GM12878 (cell line): ENCODE data around the gene UBAP1L. TPM values are rescaled to one million over a fixed set of nuclear protein-coding genes. Genes with fewer than 3 reads are reported as not detected.

ENCODE experiments used
- ATAC-seq: fragments of 200-7000 bp; cut with Tn5 transposase; 3 replicates; pipeline ENCODE4 v1.9.1; 2020; ENCODE audit warnings: mild to moderate bottlenecking, moderate library complexity
- BruUV-seq: library from RNA; stranded (reverse); fragments of 400-500 nt; replicated peaks from 2 replicates; lab custom pipeline; 2021; lab: Mats Ljungman, UMichigan
- CTCF ChIA-PET: fragments of 300-600 bp; sonication (Branson Sonifier 250); formaldehyde crosslinking; extraction: SDS; loops from one replicate; lab custom pipeline; 2021; ENCODE audit warnings: inconsistent platforms; lab: Yijun Ruan, JAX
- POLR2A ChIA-PET: fragments of 350-600 bp; formaldehyde crosslinking; extraction: SDS; loops from one replicate; lab custom pipeline; 2021; ENCODE audit warnings: inconsistent platforms; lab: Charles Lee
- RAD21 ChIA-PET: fragments of 300-600 bp; sonication (Branson Sonifier 250); formaldehyde crosslinking; loops from one replicate; lab custom pipeline; 2023; ENCODE audit warnings: antibody characterized with exemption; ENCODE audit not compliant: unreplicated experiment; lab: Charles Lee
- SMC1A ChIA-PET: fragments of 300-600 bp; sonication (Branson Sonifier 250); formaldehyde crosslinking; loops from one replicate; lab custom pipeline; 2023; ENCODE audit not compliant: unreplicated experiment, uncharacterized antibody; lab: Charles Lee
- DNase-seq: peaks from one replicate; pipeline ENCODE4 v3.0.0-alpha.2; 2011; ENCODE audit warnings: low read depth, low spot score
- FAIRE-seq: peaks from 3 replicates; lab custom pipeline; 2011; peaks lifted over from hg19 to GRCh38; lab: Jason Lieb, UNC
- H2AFZ ChIP-seq: 2 replicates; pipeline ENCODE4 v1.6.0; 2011; ENCODE audit warnings: low read depth, low read length, control low read depth; ENCODE audit not compliant: control insufficient read depth
- H3K27ac ChIP-seq: 2 replicates; pipeline ENCODE4 v1.5.1; 2011; ENCODE audit warnings: control low read depth; ENCODE audit not compliant: control insufficient read depth, insufficient read depth
- H3K27me3 ChIP-seq, 2 experiments: replicated peaks in 1 of 2; 2 replicates each; pipeline versions ENCODE4 v1.6.0 to v1.6.1; 2011; ENCODE audit warnings: low read length in 1 of 2; ENCODE audit not compliant: control insufficient read depth in 2 of 2, insufficient read depth in 2 of 2
- H3K36me3 ChIP-seq, 2 experiments: 2 replicates each; pipeline ENCODE4 v1.5.1; 2011; ENCODE audit warnings: low read length in 1 of 2; ENCODE audit not compliant: control insufficient read depth in 2 of 2, insufficient read depth in 2 of 2
- H3K4me1 ChIP-seq: 2 replicates; pipeline ENCODE4 v1.6.1; 2011; ENCODE audit warnings: mild to moderate bottlenecking, low read length, moderate library complexity, mixed read lengths; ENCODE audit not compliant: control insufficient read depth, insufficient read depth
- H3K4me2 ChIP-seq: 2 replicates; pipeline ENCODE4 v1.6.0; 2011; ENCODE audit warnings: control low read depth; ENCODE audit not compliant: control insufficient read depth, insufficient read depth
- H3K4me3 ChIP-seq: fragments of 200-600 bp; sonication (generic); 2 replicates; pipeline ENCODE4 v1.5.1; 2016
- H3K79me2 ChIP-seq: 2 replicates; pipeline ENCODE4 v1.6.0; 2011; ENCODE audit warnings: low read length; ENCODE audit not compliant: control insufficient read depth, insufficient read depth
- H3K9ac ChIP-seq: 2 replicates; pipeline ENCODE4 v1.8.0; 2011; ENCODE audit warnings: low read length, control low read depth, mixed read lengths; ENCODE audit not compliant: control insufficient read depth, insufficient read depth
- H3K9me3 ChIP-seq: replicated peaks from 3 replicates; pipeline ENCODE4 v1.5.1; 2011; ENCODE audit warnings: mild to moderate bottlenecking, low read length; ENCODE audit not compliant: control insufficient read depth, insufficient read depth
- H4K20me1 ChIP-seq: 2 replicates; pipeline ENCODE4 v1.6.0; 2011; ENCODE audit not compliant: control insufficient read depth, insufficient read depth
- BCLAF1 ChIP-seq: fragments of 450-650 bp; IDR thresholded peaks from 2 replicates; pipeline ENCODE4 v1.6.1; 2017; ENCODE audit warnings: antibody characterized with exemption, mild to moderate bottlenecking, moderate library complexity
- CBX3 ChIP-seq: fragments of 200-600 bp; sonication (generic); IDR thresholded peaks from 2 replicates; pipeline ENCODE4 v1.6.1; 2016; ENCODE audit warnings: low read depth, borderline replicate concordance
- CHD4 ChIP-seq: fragments of 200-600 bp; sonication (generic); IDR thresholded peaks from 2 replicates; pipeline ENCODE4 v1.6.1; 2016; ENCODE audit warnings: mild to moderate bottlenecking
- EED ChIP-seq: sonication (generic); IDR thresholded peaks from 2 replicates; pipeline ENCODE4 v1.6.1; 2016; ENCODE audit warnings: antibody characterized with exemption, low read depth
- FOS ChIP-seq: IDR thresholded peaks from 3 replicates; pipeline ENCODE4 v1.6.1; 2011; ENCODE audit warnings: borderline replicate concordance; ENCODE audit not compliant: insufficient read length; ENCODE audit errors: extremely low read depth
- JUND ChIP-seq: IDR thresholded peaks from 2 replicates; pipeline ENCODE4 v1.6.1; 2012; ENCODE audit warnings: low read depth, mild to moderate bottlenecking, low read length, improper control_type of control experiment, moderate library complexity
- KAT2A ChIP-seq: conservative IDR thresholded peaks from 2 replicates; pipeline ENCODE4 v1.6.1; 2011; ENCODE audit warnings: low read depth, low read length; ENCODE audit not compliant: control insufficient read depth
- MEF2A ChIP-seq: IDR thresholded peaks from 2 replicates; pipeline ENCODE4 v1.6.1; 2011; ENCODE audit warnings: low read depth, mild to moderate bottlenecking, low read length, moderate library complexity; ENCODE audit not compliant: insufficient read depth
- PAX8 ChIP-seq: fragments of 450-650 bp; IDR thresholded peaks from 2 replicates; pipeline ENCODE4 v1.6.1; 2017; ENCODE audit warnings: mild to moderate bottlenecking, moderate library complexity
- PML ChIP-seq: IDR thresholded peaks from 2 replicates; pipeline ENCODE4 v1.6.1; 2012; ENCODE audit warnings: low read length, inconsistent platforms
- POLR2AphosphoS2 ChIP-seq: IDR thresholded peaks from 2 replicates; pipeline ENCODE4 v1.6.1; 2011; ENCODE audit warnings: low read depth, mild to moderate bottlenecking, low read length, improper control_type of control experiment, moderate library complexity
- RAD21 ChIP-seq: IDR thresholded peaks from 2 replicates; pipeline ENCODE4 v1.6.1; 2011; ENCODE audit warnings: mild to moderate bottlenecking, low read depth, low read length, moderate library complexity; ENCODE audit not compliant: insufficient read depth
- RELA ChIP-seq: fragments of 450-650 bp; IDR thresholded peaks from 2 replicates; pipeline ENCODE4 v1.8.0; 2014; ENCODE audit warnings: borderline replicate concordance; ENCODE audit not compliant: partially characterized antibody
- RUNX3 ChIP-seq: IDR thresholded peaks from 2 replicates; pipeline ENCODE4 v1.6.1; 2012; ENCODE audit warnings: low read length, inconsistent platforms
- SMC3 ChIP-seq: IDR thresholded peaks from 2 replicates; pipeline ENCODE4 v1.6.1; 2011; ENCODE audit warnings: low read length, improper control_type of control experiment, borderline replicate concordance
- SREBF1 ChIP-seq: IDR thresholded peaks from 2 replicates; pipeline ENCODE4 v1.6.1; 2012; ENCODE audit warnings: mild to moderate bottlenecking, low read length
- YY1 ChIP-seq: IDR thresholded peaks from 2 replicates; pipeline ENCODE4 v1.6.1; 2011; ENCODE audit warnings: low read depth, mild to moderate bottlenecking, low read length
- WGBS: methylation state at CpG from one replicate; pipeline ENCODE4 v1.1.6; 2016; ENCODE audit warnings: low lambda C conversion rate; ENCODE audit not compliant: insufficient replicate concordance, insufficient coverage; ENCODE audit errors: missing lambda C conversion rate; 5-methylcytosine and 5-hydroxymethylcytosine counted together
- in situ Hi-C: fragments of 300-500 bp; cut with MboI; formaldehyde crosslinking; loops from 9 replicates; pipeline ENCODE4 v1.14.3; 2018; ENCODE audit warnings: mixed read lengths
- intact Hi-C: fragments of 100-400 bp; cut with micrococcal nuclease; formaldehyde crosslinking; loops from one replicate; pipeline ENCODE4 v1.14.2; 2022; ENCODE audit not compliant: unreplicated experiment
- polyA plus RNA-seq, 11 experiments: library from polyadenylated mRNA; depleted of rRNA in 4 of 11; unstranded in 6 of 11; stranded (reverse) in 5 of 11; fragments of >200 nt; fragmentation: Nextera tagmentation in 4 of 11; fragmentation: Illumina TruSeq in 1 of 11; extraction: Ambion mirVana in 4 of 11; extraction: Trizol in 1 of 11; gene quantifications; 1 replicate in 1 of 11; 2 replicates in 10 of 11; pipeline versions ENCODE4 v1.2.1 to v1.2.3, GENCODE V29; 2011 to 2016; ENCODE audit warnings: inconsistent platforms in 2 of 11, missing spikeins in 2 of 11, low read depth in 1 of 11
- total RNA-seq, 4 experiments: library from RNA; depleted of rRNA in 3 of 4; stranded (reverse); fragments of >200 nt in 3 of 4; fragmentation: Illumina TruSeq in 1 of 4; extraction: Trizol in 1 of 4; gene quantifications; 2 replicates each; pipeline versions ENCODE4 v1.2.1 to v1.2.3, GENCODE V29; 2013 to 2021
- TF ChIP-seq, protein P1 (sequence below): fragments of 150-350 bp; IDR thresholded peaks from 2 replicates; pipeline ENCODE4 v1.6.1; 2014; ENCODE audit warnings: mild to moderate bottlenecking, low read depth, low read length
- TF ChIP-seq, protein P2 (sequence below), 3 experiments: IDR thresholded peaks in 2 of 3; conservative IDR thresholded peaks in 1 of 3; 2 replicates each; pipeline ENCODE4 v1.5.1; 2011; ENCODE audit warnings: low read depth in 3 of 3, low read length in 3 of 3, mild to moderate bottlenecking in 3 of 3, control low read depth in 2 of 3, moderate library complexity in 2 of 3, inconsistent platforms in 1 of 3, mixed read lengths in 1 of 3; ENCODE audit not compliant: control insufficient read depth in 2 of 3, insufficient read depth in 1 of 3; ENCODE audit errors: extremely low read depth in 1 of 3

The UBAP1L gene
- total and polyA plus RNA-seq, 10 of the 15 experiments (the other 5 are each of a cell fraction or from before 2014, with no cell fraction given), result 0.03 to 2.6 (median 1.0) TPM

DNA sequence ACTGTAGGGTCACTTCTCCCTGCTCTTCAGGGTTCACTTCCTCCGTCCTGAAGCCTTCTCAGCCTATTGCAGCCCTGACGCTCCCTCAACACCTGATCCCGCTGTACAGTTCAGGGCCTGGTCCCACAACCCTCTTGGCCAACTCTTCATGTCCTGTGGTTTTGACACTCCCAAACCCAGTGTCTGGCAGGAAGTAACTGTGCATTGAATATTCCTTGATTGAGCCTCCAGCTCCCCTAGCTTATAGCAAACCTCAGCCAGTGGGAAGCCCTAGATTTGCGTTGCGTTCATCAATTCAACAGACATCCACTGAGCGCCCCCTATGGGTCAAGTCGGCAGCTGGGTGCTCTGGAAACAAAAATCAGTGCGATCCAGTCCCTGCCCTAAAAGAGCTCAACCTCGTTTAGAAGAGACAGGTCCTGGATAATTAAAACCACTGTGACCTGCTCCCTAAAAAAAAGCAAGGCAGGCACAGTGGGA lies 13.5 kb downstream of the UBAP1L start:
- Histone ChIP-seq H4K20me1 (no peaks in the 10 kb centered on the region), H3K79me2 (no peaks in the 10 kb centered on the region), H2AFZ (no peak overlapping the region), H3K4me2 (no peak overlapping the region), H3K4me3 (no peak overlapping the region), H3K36me3 (peaks cover 3 to 11% of the 10 kb centered on the region in 2 experiments; a peak in 3 of 4 replicates), H3K27ac (no peak overlapping the region), H3K4me1 (no peaks in the 10 kb centered on the region), H3K9ac (no peak overlapping the region), H3K9me3 (no peaks in the 10 kb centered on the region), H3K27me3 (no peaks in the 10 kb centered on the region)
- intact Hi-C loops, result no loop called here
- in situ Hi-C loops, result no loop called here
- no TSS peak for BruUV-seq
- FAIRE-seq (peak; percentile 75), ATAC-seq (peak; percentile 64), DNase-seq (no peak)
- SMC1A ChIA-PET, result interaction anchor here (0.7 to 1.4 kb wide), 8 partner anchors 14 to 371 kb away, joined by 3 to 9 read pairs (median 3); no protein-coding TSS in a partner anchor
- CTCF ChIA-PET, result interaction anchor here (0.7 to 2.1 kb wide), 15 partner anchors 13 to 369 kb away, joined by 3 to 18 read pairs (median 4); partner anchors contain the start of gene UBAP1L
- POLR2A ChIA-PET, result no interaction called here
- RAD21 ChIA-PET, result interaction anchor here (0.7 to 1.4 kb wide), 6 partner anchors 37 to 369 kb away, joined by 3 to 9 read pairs (median 4); partner anchors contain the start of gene SPG21
- 50% methylated on average over 9 of the region's 9 CpGs for WGBS
- TF ChIP-seq MEF2A, result no peak
- TF ChIP-seq RUNX3, result 0 out of 2 replicates have a peak, but pooled peaks have one; percentile 16
- TF ChIP-seq PAX8, result no peak
- TF ChIP-seq SMC3, result peak; percentile 43; the same call in 1 of the 2 replicates
- TF ChIP-seq JUND, result no peak
- peak; percentile 36; the same call in 1 of the 2 replicates for TF ChIP-seq YY1
- TF ChIP-seq RAD21, result peak; percentile 65
- TF ChIP-seq, protein P1, sequence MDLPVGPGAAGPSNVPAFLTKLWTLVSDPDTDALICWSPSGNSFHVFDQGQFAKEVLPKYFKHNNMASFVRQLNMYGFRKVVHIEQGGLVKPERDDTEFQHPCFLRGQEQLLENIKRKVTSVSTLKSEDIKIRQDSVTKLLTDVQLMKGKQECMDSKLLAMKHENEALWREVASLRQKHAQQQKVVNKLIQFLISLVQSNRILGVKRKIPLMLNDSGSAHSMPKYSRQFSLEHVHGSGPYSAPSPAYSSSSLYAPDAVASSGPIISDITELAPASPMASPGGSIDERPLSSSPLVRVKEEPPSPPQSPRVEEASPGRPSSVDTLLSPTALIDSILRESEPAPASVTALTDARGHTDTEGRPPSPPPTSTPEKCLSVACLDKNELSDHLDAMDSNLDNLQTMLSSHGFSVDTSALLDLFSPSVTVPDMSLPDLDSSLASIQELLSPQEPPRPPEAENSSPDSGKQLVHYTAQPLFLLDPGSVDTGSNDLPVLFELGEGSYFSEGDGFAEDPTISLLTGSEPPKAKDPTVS, result no peak
- no peak for TF ChIP-seq SREBF1
- TF ChIP-seq FOS, result no peak
- no peak for TF ChIP-seq CHD4
- TF ChIP-seq, protein P2, sequence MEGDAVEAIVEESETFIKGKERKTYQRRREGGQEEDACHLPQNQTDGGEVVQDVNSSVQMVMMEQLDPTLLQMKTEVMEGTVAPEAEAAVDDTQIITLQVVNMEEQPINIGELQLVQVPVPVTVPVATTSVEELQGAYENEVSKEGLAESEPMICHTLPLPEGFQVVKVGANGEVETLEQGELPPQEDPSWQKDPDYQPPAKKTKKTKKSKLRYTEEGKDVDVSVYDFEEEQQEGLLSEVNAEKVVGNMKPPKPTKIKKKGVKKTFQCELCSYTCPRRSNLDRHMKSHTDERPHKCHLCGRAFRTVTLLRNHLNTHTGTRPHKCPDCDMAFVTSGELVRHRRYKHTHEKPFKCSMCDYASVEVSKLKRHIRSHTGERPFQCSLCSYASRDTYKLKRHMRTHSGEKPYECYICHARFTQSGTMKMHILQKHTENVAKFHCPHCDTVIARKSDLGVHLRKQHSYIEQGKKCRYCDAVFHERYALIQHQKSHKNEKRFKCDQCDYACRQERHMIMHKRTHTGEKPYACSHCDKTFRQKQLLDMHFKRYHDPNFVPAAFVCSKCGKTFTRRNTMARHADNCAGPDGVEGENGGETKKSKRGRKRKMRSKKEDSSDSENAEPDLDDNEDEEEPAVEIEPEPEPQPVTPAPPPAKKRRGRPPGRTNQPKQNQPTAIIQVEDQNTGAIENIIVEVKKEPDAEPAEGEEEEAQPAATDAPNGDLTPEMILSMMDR (IDR thresholded peaks at IDR 0.05 in 2 of 3, conservative IDR thresholded peaks at IDR 0.05 in 1 of 3; ENCODE audit: control insufficient read depth in 2 of 3, extremely low read depth in 1 of 3, insufficient read depth in 1 of 3, low read depth in 3 of 3, low read length in 3 of 3), result peak; percentile 55 to 76 (median 72)
- no peak for TF ChIP-seq EED
- TF ChIP-seq PML, result no peak
- TF ChIP-seq BCLAF1, result no peak
- no peak for TF ChIP-seq POLR2AphosphoS2
- no peak for TF ChIP-seq KAT2A
- TF ChIP-seq CBX3, result no peak
- no peak for TF ChIP-seq RELA
